IMR-90 (cell line): ENCODE results near the gene CNTN5. TPM values are rescaled to one million over a fixed set of nuclear protein-coding genes. Genes with fewer than 3 reads are reported as not detected.

Source experiments
- ATAC-seq: fragments of 200-7000 bp; cut with Tn5 transposase; 2 replicates; pipeline ENCODE4 v1.9.1; 2020; ENCODE audit warnings: low read depth, mild to moderate bottlenecking, moderate library complexity
- BruUV-seq: library from RNA; stranded (reverse); fragments of 400-500 nt; replicated peaks from 2 replicates; lab custom pipeline; 2021; lab: Mats Ljungman, UMichigan
- CTCF ChIA-PET: fragments of 300-600 bp; formaldehyde crosslinking; extraction: SDS; loops from one replicate; lab custom pipeline; 2021; ENCODE audit warnings: antibody characterized with exemption; lab: Yijun Ruan, JAX
- POLR2A ChIA-PET: fragments of 300-600 bp; sonication (Branson Sonifier 250); formaldehyde crosslinking; loops from one replicate; lab custom pipeline; 2022; ENCODE audit warnings: antibody characterized with exemption; ENCODE audit not compliant: unreplicated experiment; lab: Charles Lee
- DNase-seq: peaks from one replicate; pipeline ENCODE4 v3.0.0; 2013
- H2AFZ ChIP-seq: replicated peaks from 2 replicates; pipeline ENCODE3; 2013; ENCODE audit warnings: low read length, mild to moderate bottlenecking; ENCODE audit not compliant: poor library complexity
- H2AK5ac ChIP-seq: 2 replicates; pipeline ENCODE4 v1.6.1; 2013; ENCODE audit warnings: low read depth, low read length, inconsistent platforms
- H2AK9ac ChIP-seq: replicated peaks from 2 replicates; pipeline ENCODE3; 2013; ENCODE audit warnings: mild to moderate bottlenecking, low read depth, low read length, moderate library complexity; ENCODE audit not compliant: poor library complexity
- H2BK120ac ChIP-seq: 2 replicates; pipeline ENCODE4 v1.6.1; 2013; ENCODE audit warnings: low read depth, low read length, inconsistent platforms
- H2BK15ac ChIP-seq: 3 replicates; pipeline ENCODE4 v1.6.1; 2013; ENCODE audit warnings: low read depth, low read length, inconsistent platforms
- H2BK20ac ChIP-seq: 2 replicates; pipeline ENCODE4 v1.6.1; 2013; ENCODE audit warnings: low read depth, mild to moderate bottlenecking, inconsistent platforms, low read length, moderate library complexity
- H2BK5ac ChIP-seq: 2 replicates; pipeline ENCODE4 v1.6.1; 2013; ENCODE audit warnings: mild to moderate bottlenecking, low read depth, low read length, inconsistent platforms; ENCODE audit not compliant: poor library complexity, severe bottlenecking
- H3K14ac ChIP-seq: replicated peaks from 2 replicates; pipeline ENCODE4 v1.6.1; 2013; ENCODE audit warnings: low read depth, low read length, inconsistent platforms
- H3K18ac ChIP-seq: 2 replicates; pipeline ENCODE4 v1.6.1; 2013; ENCODE audit warnings: low read depth, low read length, control low read depth
- H3K23ac ChIP-seq: 2 replicates; pipeline ENCODE4 v1.6.1; 2013; ENCODE audit warnings: low read depth, low read length, inconsistent platforms
- H3K27ac ChIP-seq: 2 replicates; pipeline ENCODE4 v1.5.1; 2013; ENCODE audit warnings: mild to moderate bottlenecking, control low read depth, low read length; ENCODE audit not compliant: insufficient read depth
- H3K27me3 ChIP-seq: 2 replicates; pipeline ENCODE4 v1.6.1; 2013; ENCODE audit warnings: low read length; ENCODE audit not compliant: control insufficient read depth, insufficient read depth
- H3K36me3 ChIP-seq: 2 replicates; pipeline ENCODE4 v1.6.1; 2013; ENCODE audit warnings: low read length, mixed read lengths; ENCODE audit not compliant: control insufficient read depth, insufficient read depth
- H3K4ac ChIP-seq: 2 replicates; pipeline ENCODE4 v1.6.1; 2013; ENCODE audit warnings: low read depth, low read length, inconsistent platforms
- H3K4me1 ChIP-seq: 2 replicates; pipeline ENCODE4 v1.6.1; 2013; ENCODE audit warnings: low read length, mixed read lengths; ENCODE audit not compliant: control insufficient read depth, insufficient read depth
- H3K4me2 ChIP-seq: 2 replicates; pipeline ENCODE4 v1.6.1; 2013; ENCODE audit warnings: low read depth, mild to moderate bottlenecking, control low read depth, low read length, moderate library complexity
- H3K4me3 ChIP-seq: 2 replicates; pipeline ENCODE4 v1.5.1; 2013; ENCODE audit warnings: low read depth, mild to moderate bottlenecking, control low read depth, low read length, moderate library complexity; ENCODE audit not compliant: insufficient read depth
- H3K56ac ChIP-seq: 2 replicates; pipeline ENCODE4 v1.6.1; 2013; ENCODE audit warnings: low read length, inconsistent platforms; ENCODE audit not compliant: insufficient read depth; ENCODE audit errors: extremely low read depth
- H3K79me1 ChIP-seq, 2 experiments: 2 replicates each; pipeline ENCODE4 v1.6.1; 2013; ENCODE audit warnings: low read length in 2 of 2, inconsistent platforms in 1 of 2, low read depth in 1 of 2
- H3K9ac ChIP-seq: 2 replicates; pipeline ENCODE4 v1.6.1; 2013; ENCODE audit warnings: low read depth, low read length, control low read depth
- H3K9me1 ChIP-seq: 2 replicates; pipeline ENCODE4 v1.6.1; 2013; ENCODE audit warnings: low read length, inconsistent platforms; ENCODE audit not compliant: insufficient read depth
- H3K9me3 ChIP-seq: 2 replicates; pipeline ENCODE4 v1.6.1; 2013; ENCODE audit warnings: low read length; ENCODE audit not compliant: control insufficient read depth, insufficient read depth
- H4K20me1 ChIP-seq: 2 replicates; pipeline ENCODE4 v1.6.1; 2013; ENCODE audit warnings: low read length, inconsistent platforms; ENCODE audit not compliant: insufficient read depth
- H4K5ac ChIP-seq: 2 replicates; pipeline ENCODE4 v1.6.1; 2013; ENCODE audit warnings: mild to moderate bottlenecking, low read depth, low read length, control low read depth
- H4K8ac ChIP-seq, 2 experiments: 2 replicates each; pipeline ENCODE4 v1.6.1; 2013; ENCODE audit warnings: low read depth in 2 of 2, low read length in 2 of 2, control low read depth in 1 of 2, inconsistent platforms in 1 of 2
- H4K91ac ChIP-seq: 2 replicates; pipeline ENCODE4 v1.6.1; 2013; ENCODE audit warnings: low read depth, low read length, inconsistent platforms; ENCODE audit not compliant: insufficient read depth
- BHLHE40 ChIP-seq: fragments of 150-350 bp; IDR thresholded peaks from 2 replicates; pipeline ENCODE4 v1.6.1; 2016; ENCODE audit warnings: mild to moderate bottlenecking, low read depth, low read length
- CHD1 ChIP-seq: IDR thresholded peaks from 2 replicates; pipeline ENCODE4 v1.6.1; 2012; ENCODE audit warnings: low read depth, low read length, improper control_type of control experiment
- CTCF ChIP-seq: conservative IDR thresholded peaks from 2 replicates; pipeline ENCODE4 v1.5.1; 2012; ENCODE audit warnings: mild to moderate bottlenecking, low read depth, low read length, improper control_type of control experiment
- ELK1 ChIP-seq: fragments of 150-350 bp; IDR thresholded peaks from 2 replicates; pipeline ENCODE4 v1.6.1; 2016; ENCODE audit warnings: low read depth, mild to moderate bottlenecking, low read length, moderate library complexity, borderline replicate concordance
- FOS ChIP-seq: fragments of 150-350 bp; IDR thresholded peaks from 2 replicates; pipeline ENCODE4 v1.6.1; 2016; ENCODE audit warnings: low read depth, low read length
- MAZ ChIP-seq: IDR thresholded peaks from 2 replicates; pipeline ENCODE4 v1.6.1; 2012; ENCODE audit warnings: low read depth, mild to moderate bottlenecking, low read length, improper control_type of control experiment, moderate library complexity, borderline replicate concordance
- MXI1 ChIP-seq: IDR thresholded peaks from 2 replicates; pipeline ENCODE4 v1.6.1; 2012; ENCODE audit warnings: low read depth, mild to moderate bottlenecking, low read length, moderate library complexity, borderline replicate concordance
- POLR2A ChIP-seq: IDR thresholded peaks from 2 replicates; pipeline ENCODE4 v1.6.1; 2012; ENCODE audit warnings: mild to moderate bottlenecking, low read depth, low read length
- RAD21 ChIP-seq: IDR thresholded peaks from 2 replicates; pipeline ENCODE4 v1.6.1; 2012; ENCODE audit warnings: low read length, improper control_type of control experiment
- RCOR1 ChIP-seq: IDR thresholded peaks from 2 replicates; pipeline ENCODE4 v1.6.1; 2012; ENCODE audit warnings: mild to moderate bottlenecking, low read length, improper control_type of control experiment; ENCODE audit not compliant: insufficient replicate concordance
- RFX5 ChIP-seq: IDR thresholded peaks from 2 replicates; pipeline ENCODE4 v1.8.0; 2012; ENCODE audit warnings: low read depth, mild to moderate bottlenecking, low read length, moderate library complexity
- SMC3 ChIP-seq: fragments of 150-350 bp; IDR thresholded peaks from 2 replicates; pipeline ENCODE4 v1.6.1; 2016; ENCODE audit warnings: low read depth, mild to moderate bottlenecking, antibody characterized with exemption, low read length, moderate library complexity
- USF2 ChIP-seq: fragments of 150-350 bp; IDR thresholded peaks from 2 replicates; pipeline ENCODE4 v1.6.1; 2017; ENCODE audit warnings: mild to moderate bottlenecking, antibody characterized with exemption, low read length, low read depth
- WGBS, 2 experiments: methylation state at CpG; one replicate each; pipeline versions ENCODE4 v1.1.5 to v1.1.7; 2013; ENCODE audit warnings: missing lambda C conversion rate in 2 of 2; ENCODE audit not compliant: insufficient read length in 1 of 2; ENCODE audit errors: extremely low coverage in 2 of 2; 5-methylcytosine and 5-hydroxymethylcytosine counted together
- dilution Hi-C: fragments of 300-500 bp; cut with HindIII; formaldehyde crosslinking; loops from one replicate; pipeline ENCODE4 v1.14.3; 2018; ENCODE audit warnings: low sequenced_read_pairs; ENCODE audit not compliant: unreplicated experiment
- in situ Hi-C: fragments of 300-500 bp; cut with MboI; formaldehyde crosslinking; loops from 3 replicates; pipeline ENCODE4 v1.14.3; 2019; ENCODE audit warnings: low sequenced_read_pairs, inconsistent platforms, mixed read lengths
- intact Hi-C: fragments of 100-400 bp; cut with micrococcal nuclease; formaldehyde crosslinking; loops from 2 replicates; pipeline ENCODE4 v1.10.0; 2022
- polyA plus RNA-seq, 3 experiments: library from polyadenylated mRNA; depleted of rRNA; stranded (reverse); fragments of >200 nt; gene quantifications; 2 replicates each; pipeline ENCODE4 v1.2.3, GENCODE V29; 2012; ENCODE audit warnings: low replicate concordance in 1 of 3
- total RNA-seq: library from RNA; depleted of rRNA; stranded (reverse); fragments of >200 nt; gene quantifications from 2 replicates; pipeline ENCODE4 v1.2.3, GENCODE V29; 2012

The CNTN5 gene
- total and polyA plus RNA-seq, 2 of the 4 experiments (the other 2 are of a cell fraction): not detected

GRCh38 chr11:99901175-99901574 is 880.4 kb downstream of the CNTN5 start:
- Histone ChIP-seq H3K9me3 (peaks cover 10% of the 10 kb centered on the region; the same call in 1 of the 2 replicates), H2AK9ac (no peak overlapping the region), H3K56ac (no peak overlapping the region), H3K18ac (no peak overlapping the region), H4K8ac (no peak overlapping the region), H3K27me3 (no peaks in the 10 kb centered on the region), H2BK5ac (no peak overlapping the region), H2AK5ac (no peak overlapping the region), H3K79me1 (no peaks in the 10 kb centered on the region), H3K23ac (no peak overlapping the region), H3K4ac (no peak overlapping the region), H3K9ac (no peak overlapping the region), H3K14ac (no peak overlapping the region), H3K36me3 (no peaks in the 10 kb centered on the region), H2AFZ (no peak overlapping the region), H3K27ac (no peak overlapping the region), H2BK20ac (no peak overlapping the region), H3K9me1 (no peaks in the 10 kb centered on the region), H3K4me2 (no peak overlapping the region), H4K91ac (no peak overlapping the region), H4K20me1 (no peaks in the 10 kb centered on the region), H2BK15ac (no peak overlapping the region), H3K4me1 (no peaks in the 10 kb centered on the region), H3K4me3 (no peak overlapping the region), H2BK120ac (no peak overlapping the region), H4K5ac (no peak overlapping the region)
- POLR2A ChIA-PET: no interaction called here
- TF ChIP-seq RAD21: no peak
- no peak for TF ChIP-seq SMC3
- no peak for TF ChIP-seq MAZ
- no peak for TF ChIP-seq POLR2A
- no peak for TF ChIP-seq BHLHE40
- no peak for TF ChIP-seq ELK1
- TF ChIP-seq RCOR1: no peak
- TF ChIP-seq FOS: no peak
- TF ChIP-seq MXI1: no peak
- TF ChIP-seq RFX5: no peak
- no peak for TF ChIP-seq USF2
- no peak for TF ChIP-seq CTCF
- no peak for TF ChIP-seq CHD1
- in situ Hi-C loops: no loop called here
- dilution Hi-C loops: no loop called here
- ATAC-seq (no peak), DNase-seq (no peak)
- WGBS, 2 experiments: no CpG with 5 or more reads among the region's 3 CpGs
- BruUV-seq: no TSS peak
- CTCF ChIA-PET: interaction anchor here (0.7 kb wide), 1 partner anchor 1615 kb away, joined by 4 read pairs; no protein-coding TSS in a partner anchor
- intact Hi-C loops: no loop called here
